ENCODE data around the gene PLPP3.

Gene PLPP3

DNA sequence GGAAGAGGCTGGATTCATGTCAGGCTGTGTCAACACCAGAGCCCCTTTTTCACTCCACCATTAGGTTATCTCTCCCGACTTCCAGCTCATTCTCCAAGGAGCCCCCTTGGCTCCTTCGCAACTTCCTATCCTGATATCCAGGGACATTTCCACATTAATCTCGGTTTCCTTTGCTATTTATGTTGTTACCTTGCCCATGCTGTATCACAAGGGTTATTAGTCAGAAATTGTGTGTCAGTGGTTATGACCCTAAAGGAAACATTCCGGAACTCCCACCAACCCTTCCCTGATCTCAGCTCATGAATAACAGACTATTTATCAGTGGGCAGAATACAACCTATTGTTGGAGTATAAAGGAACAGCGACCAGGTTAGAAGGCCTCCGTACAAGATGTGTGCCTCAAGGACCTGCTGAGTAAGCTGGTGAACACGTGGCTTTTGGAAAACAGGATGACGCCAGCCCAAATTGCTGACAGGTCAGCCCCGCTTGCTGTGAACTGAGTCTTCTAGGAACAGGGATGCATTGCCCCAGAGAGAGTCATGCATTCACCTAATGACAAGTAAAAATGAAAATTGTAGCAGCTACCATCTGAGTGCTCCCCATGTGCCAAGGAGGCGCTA, 121.5 kb downstream of the PLPP3 start:
- H3K27ac Mint-ChIP-seq = no peak overlapping the region

DNA sequence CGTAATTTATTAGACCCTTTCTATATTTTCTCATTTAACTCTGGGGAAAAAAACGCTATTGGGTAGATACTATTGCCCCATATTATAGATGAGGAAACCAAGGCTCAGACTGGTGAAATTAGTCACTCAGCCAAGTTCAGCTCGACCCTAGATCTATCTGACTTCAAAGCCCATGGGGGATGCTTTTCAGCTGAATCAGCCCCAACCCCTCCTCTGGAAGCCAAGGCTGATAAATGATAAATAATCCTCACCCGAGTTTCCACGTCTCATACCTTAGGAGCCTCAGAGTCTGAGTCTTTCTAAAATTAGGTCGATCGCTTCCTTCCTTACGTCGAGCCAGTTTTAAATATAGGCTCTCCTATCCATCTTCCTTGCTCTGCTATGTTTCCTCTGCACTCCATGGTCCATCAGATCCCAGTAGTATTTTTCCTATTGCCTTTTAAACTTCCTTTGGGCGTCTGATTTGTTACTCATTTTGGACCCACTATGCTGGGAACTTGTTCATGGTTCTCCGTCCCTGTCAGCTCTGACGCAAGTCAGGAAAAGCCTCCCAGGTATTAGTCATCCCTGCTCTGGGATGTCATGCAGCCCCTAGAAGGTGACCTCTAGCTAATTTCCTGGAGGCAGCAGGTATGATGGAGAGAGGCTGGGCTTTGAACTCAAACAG, 122.8 kb downstream of the PLPP3 start:
- Mint-ChIP-seq H3K27me3 (no peaks in the 10 kb centered on the region), H3K9me3 (no peaks in the 10 kb centered on the region), H3K4me1 (no peaks in the 10 kb centered on the region), H3K36me3 (no peaks in the 10 kb centered on the region), H3K27ac (no peak overlapping the region), H3K4me3 (no peak overlapping the region)

More for the DNA sequence above, 121.5 kb downstream of the PLPP3 start:
- H3K36me3 Mint-ChIP-seq = no peaks in the 10 kb centered on the region
- H3K4me3 Mint-ChIP-seq = no peak overlapping the region
- no peaks in the 10 kb centered on the region for H3K27me3 Mint-ChIP-seq
- no peaks in the 10 kb centered on the region for H3K4me1 Mint-ChIP-seq
- H3K9me3 Mint-ChIP-seq = no peaks in the 10 kb centered on the region

DNA sequence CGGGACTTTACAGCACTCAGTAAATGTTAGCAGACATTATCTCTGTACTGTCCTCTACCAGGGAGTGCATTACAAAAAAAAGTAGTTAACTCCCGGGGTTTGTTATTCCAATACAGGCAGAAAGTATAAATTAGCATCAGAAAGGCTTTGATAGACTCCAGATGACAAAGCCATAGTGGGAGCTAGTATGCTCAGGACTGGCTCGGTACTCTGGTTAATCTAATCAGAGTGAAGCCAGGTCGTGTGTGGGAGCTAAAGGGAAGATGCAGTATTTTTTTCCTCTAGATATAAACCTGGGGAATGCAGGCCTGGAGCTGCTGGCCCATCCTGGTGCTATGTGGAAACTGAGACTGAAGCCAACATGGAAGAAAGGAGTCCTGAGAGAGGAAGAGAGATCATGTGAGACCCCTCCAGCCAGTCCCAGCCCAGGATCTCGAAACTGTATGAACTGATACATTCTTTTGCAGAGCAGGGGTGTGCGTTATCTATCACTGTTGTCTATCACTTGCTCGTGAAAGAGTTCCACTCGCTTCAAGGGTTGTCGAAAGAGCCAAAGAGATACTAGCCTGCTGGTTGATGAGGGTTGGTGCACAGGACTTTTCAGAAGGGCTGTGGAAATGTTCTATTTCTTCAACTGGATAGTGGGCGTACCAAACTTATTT, 125.8 kb downstream of the PLPP3 start:
- Mint-ChIP-seq H3K4me3 (no peak overlapping the region), H3K4me1 (no peaks in the 10 kb centered on the region), H3K36me3 (no peaks in the 10 kb centered on the region), H3K27ac (no peak overlapping the region), H3K9me3 (no peaks in the 10 kb centered on the region), H3K27me3 (no peaks in the 10 kb centered on the region)

DNA sequence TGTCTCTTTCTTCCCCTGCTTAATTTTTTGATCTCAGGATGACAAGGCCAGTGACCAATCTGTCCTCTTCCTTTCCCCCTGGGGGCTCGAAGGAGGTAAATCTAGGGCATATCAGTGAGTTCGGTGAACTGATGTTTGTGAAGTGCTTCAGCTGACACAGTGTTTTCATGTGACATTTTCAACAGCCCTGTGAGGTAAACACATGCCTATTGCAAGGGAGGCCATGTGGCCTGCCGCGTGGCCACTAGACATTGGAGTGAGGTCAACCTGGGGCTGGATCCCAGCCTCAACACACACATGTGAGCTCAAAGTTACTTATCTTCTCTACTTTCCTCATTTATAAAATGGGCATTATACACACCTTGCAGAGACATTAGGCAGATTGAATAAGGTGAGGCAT, 126.3 kb downstream of the PLPP3 start:
- Mint-ChIP-seq H3K27ac (no peak overlapping the region), H3K4me1 (no peaks in the 10 kb centered on the region), H3K36me3 (no peaks in the 10 kb centered on the region)

DNA sequence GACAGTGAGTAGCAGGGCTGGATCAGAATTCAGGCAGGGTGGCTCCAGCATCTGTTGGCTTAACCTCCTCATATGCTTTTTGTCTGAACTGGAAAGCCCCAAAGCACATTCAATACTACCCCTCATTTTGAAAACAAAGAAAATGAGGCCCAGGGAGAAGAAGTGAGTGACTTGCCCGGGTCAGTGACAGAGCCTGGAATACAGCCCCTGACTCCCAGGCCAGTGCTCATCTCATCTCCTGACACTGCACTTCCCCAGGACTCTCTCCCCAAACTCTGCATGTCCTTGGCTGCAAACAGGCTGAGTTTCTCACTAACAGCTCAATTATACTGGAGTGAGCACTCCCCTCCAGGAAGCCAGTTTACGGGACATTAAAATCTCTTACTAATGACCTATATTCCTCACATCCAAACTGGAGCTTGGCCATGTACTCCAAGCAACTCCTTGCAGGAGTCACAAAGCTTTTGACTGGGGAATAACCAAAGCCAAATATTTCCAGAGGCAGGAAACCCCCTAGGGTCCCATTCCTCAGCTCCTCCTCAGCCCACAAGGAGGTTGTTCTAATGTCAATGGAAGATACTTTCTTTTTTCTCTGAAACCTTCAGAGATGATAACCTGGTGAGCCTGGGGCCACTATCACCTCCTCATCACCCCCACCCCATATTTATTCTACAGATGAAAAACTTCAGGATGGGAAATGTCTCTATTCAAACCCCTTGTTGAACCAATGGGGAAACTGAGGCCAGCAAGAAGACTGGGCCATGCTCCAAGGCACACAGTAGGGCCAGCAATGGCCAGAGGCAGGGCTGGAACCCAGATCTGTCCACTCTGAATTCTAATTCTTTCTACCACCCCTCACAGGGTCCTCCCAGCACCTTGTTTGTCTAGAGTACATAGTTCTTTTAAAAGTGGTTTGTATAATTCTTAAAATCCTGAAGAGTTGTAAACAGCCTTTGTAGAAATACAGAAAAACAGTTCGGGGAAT, 127.0 kb downstream of the PLPP3 start:
- H3K9me3 Mint-ChIP-seq = no peaks in the 10 kb centered on the region

More for the DNA sequence above, 126.3 kb downstream of the PLPP3 start:
- Mint-ChIP-seq H3K4me3 (no peak overlapping the region), H3K9me3 (no peaks in the 10 kb centered on the region), H3K27me3 (no peaks in the 10 kb centered on the region)

DNA sequence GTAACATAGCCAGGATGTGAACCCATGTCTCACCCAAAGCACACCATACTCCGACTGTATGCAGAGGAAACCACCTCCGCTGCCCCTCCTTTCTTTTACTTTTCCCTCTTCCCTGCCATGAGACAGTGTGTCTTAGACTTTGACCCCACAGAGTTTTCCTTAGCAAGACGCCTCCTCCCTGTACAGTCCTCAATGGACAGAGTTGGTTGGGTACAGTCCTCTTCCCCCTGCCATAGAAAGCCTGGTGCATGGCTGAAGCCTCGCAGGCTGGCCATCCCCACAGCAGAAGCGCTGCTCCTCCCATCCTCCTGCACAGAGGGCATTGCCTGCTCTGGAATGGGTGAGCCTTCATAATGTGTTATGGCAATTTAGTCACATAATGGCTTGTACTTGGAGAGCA, 127.9 kb downstream of the PLPP3 start:
- Mint-ChIP-seq H3K27me3 (no peaks in the 10 kb centered on the region), H3K27ac (no peak overlapping the region), H3K4me1 (no peaks in the 10 kb centered on the region), H3K9me3 (no peaks in the 10 kb centered on the region), H3K4me3 (no peak overlapping the region), H3K36me3 (no peaks in the 10 kb centered on the region)

More for the DNA sequence above, 127.0 kb downstream of the PLPP3 start:
- Mint-ChIP-seq H3K27me3 (no peaks in the 10 kb centered on the region), H3K4me3 (no peak overlapping the region), H3K4me1 (no peaks in the 10 kb centered on the region), H3K27ac (no peak overlapping the region), H3K36me3 (no peaks in the 10 kb centered on the region)

DNA sequence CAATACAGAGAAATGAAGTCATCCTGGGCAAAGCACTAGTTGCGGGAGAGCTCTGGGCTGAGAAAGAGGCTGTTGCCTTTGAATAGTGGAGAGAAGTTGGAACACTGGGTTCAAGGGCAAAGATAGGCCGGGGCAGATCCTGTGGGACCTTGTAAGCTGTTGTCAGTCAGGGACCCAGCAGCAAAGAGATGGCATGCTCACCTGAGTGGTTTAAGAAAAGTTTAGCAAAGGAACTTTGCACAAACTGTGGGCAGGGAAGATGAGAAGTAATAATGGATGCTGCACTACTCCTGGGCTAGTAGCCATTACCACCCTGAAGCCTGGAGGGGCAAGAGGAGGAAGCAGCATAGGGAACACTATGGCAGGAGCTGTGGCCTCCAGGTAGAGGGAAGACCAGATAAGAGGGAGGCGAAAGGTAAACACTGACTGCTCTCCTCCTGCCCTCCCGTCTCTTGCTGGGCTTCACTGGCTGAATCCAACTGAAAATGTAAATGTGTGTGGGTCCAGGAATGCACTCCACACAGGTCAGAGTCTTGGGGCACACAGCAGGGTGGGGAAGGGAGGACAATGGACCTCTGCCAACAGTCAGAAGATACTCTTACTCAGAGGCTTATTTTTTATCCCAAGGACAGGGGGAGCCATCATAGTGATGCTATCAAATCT, 129.2 kb downstream of the PLPP3 start:
- no peaks in the 10 kb centered on the region for H3K4me1 Mint-ChIP-seq
- no peak overlapping the region for H3K27ac Mint-ChIP-seq
- H3K9me3 Mint-ChIP-seq = no peaks in the 10 kb centered on the region
- no peak overlapping the region for H3K4me3 Mint-ChIP-seq
- H3K27me3 Mint-ChIP-seq = no peaks in the 10 kb centered on the region
- H3K36me3 Mint-ChIP-seq = no peaks in the 10 kb centered on the region

DNA sequence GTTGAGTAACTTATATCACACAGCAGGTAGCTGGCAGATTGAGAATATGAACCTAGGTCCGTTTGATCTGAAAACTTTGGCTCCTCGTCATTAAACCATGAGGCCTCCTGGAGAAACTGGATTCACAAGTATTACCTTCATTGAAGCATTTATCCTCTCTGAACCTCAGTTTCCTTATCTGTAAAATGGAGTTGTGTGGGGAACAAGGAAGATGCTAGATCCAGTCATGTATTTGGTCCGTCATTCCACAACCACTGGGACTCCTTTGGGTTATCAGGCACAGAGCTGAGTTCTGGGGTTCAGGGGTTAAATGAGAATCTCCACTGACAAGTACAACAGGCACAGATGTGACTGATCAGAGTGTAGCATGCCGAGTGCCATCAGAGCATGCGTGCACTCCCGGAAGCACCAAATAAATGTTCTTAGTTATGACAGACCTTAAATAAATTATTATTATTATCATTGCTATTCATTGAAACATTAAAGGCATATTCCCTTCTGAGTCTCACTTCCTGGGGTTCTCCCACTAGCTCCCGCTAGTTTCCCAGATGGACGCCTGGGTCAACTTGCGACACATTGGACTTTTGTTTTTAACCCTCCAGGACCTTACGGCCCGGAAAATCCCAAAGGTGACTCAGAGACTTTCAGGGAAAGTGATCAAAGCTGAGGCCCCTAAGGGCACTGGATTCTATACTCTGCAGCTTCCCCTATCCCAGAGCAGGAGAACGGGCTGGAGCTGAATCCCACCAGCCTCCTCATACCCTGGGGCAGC, 130.6 kb downstream of the PLPP3 start:
- Mint-ChIP-seq H3K4me1 (no peaks in the 10 kb centered on the region), H3K4me3 (no peak overlapping the region), H3K27me3 (no peaks in the 10 kb centered on the region), H3K9me3 (no peaks in the 10 kb centered on the region), H3K27ac (no peak overlapping the region), H3K36me3 (no peaks in the 10 kb centered on the region)

DNA sequence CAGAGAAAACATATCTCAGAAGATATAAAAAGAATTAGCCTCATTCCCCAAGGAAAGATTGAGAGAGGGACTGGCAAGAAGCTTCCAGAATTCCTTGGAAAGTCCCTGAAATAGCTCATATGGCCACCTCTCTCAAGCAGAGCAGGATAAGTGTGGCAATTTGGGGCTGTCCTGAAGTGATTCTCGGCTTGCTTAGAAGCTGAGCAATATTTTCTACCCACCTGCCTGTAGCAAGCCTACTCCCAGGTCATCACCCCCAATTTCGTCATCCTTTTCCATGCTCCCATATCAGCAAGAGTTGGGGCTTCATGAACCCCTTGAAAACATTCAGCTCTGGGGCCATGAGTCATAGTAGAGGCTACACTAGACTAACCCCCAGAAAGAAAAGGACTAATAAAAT, 131.5 kb downstream of the PLPP3 start:
- H3K36me3 Mint-ChIP-seq = no peaks in the 10 kb centered on the region
- no peaks in the 10 kb centered on the region for H3K9me3 Mint-ChIP-seq
- no peaks in the 10 kb centered on the region for H3K27me3 Mint-ChIP-seq
- H3K27ac Mint-ChIP-seq = no peak overlapping the region
- no peak overlapping the region for H3K4me3 Mint-ChIP-seq
- no peaks in the 10 kb centered on the region for H3K4me1 Mint-ChIP-seq

DNA sequence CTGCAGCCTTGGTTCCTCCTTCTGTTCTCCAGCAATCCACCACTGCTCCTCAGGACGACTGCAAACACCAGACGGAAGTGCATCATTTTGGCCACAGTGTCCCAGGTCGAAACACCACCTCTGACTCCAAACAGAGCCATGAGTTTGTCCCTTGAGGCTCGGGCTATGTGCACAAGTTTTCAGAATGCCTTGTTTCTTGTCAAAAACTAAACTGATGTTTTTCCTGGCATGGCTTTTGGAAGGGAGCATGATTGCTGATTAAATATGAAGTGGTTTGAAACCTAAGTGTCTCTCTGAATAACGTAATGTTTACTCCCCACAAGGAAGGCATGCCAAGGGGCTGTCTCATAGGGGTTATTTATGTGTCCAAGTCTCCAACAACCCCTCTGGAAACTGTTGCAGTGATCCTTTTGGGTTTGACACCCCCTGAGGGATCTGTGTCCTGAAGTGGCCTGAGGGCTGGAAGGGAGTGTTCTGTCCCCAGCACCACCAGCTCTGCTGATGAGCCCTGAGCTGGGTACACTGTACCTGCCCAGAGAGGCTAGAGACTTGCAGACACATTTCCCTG, 132.7 kb downstream of the PLPP3 start:
- Mint-ChIP-seq H3K27me3 (no peaks in the 10 kb centered on the region), H3K36me3 (no peaks in the 10 kb centered on the region), H3K4me1 (no peaks in the 10 kb centered on the region), H3K9me3 (no peaks in the 10 kb centered on the region), H3K4me3 (no peak overlapping the region), H3K27ac (no peak overlapping the region)

DNA sequence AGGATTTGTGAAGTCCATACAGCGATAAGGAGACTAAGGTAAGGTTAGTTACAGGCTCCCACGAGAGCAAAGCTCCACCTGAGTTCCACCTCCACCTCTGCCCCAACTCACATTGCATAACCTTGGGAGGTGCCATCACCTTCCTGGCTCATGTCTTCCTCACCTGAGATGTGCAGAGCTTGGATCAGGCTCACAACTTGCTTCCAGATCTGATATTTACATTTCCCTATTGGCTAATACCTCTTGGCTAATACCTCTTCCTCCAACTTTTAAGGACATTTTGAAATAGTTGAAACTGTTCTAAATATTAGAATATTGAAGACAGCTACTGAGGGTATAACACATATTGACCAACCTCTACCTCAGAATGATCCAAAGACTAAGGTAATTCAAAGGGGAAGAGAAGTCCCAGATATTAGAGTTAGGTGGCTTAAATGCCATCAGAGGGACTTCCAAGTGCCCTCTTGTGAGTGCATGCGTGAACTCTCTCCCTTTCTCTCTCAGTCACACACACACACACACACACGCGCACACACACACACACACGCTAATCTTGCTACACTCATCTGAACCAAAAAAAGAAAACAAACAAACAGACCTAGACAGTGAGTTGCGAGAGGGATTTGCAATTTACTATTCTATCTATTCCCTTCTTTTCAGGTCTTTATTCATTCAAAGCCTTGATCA, 134.3 kb downstream of the PLPP3 start:
- H3K4me1 Mint-ChIP-seq = no peaks in the 10 kb centered on the region
- H3K4me3 Mint-ChIP-seq = no peak overlapping the region
- no peaks in the 10 kb centered on the region for H3K27me3 Mint-ChIP-seq
- no peak overlapping the region for H3K27ac Mint-ChIP-seq
- H3K9me3 Mint-ChIP-seq = no peaks in the 10 kb centered on the region
- no peaks in the 10 kb centered on the region for H3K36me3 Mint-ChIP-seq
